ENCODE measurements around the gene IFITM5. TPM values are rescaled to one million over a fixed set of nuclear protein-coding genes. Genes with fewer than 3 reads are reported as not detected.

Gene IFITM5
- total and polyA plus RNA-seq, 2 donors (not counting 1 experiment from before 2014, with no cell fraction given): not detected

DNA sequence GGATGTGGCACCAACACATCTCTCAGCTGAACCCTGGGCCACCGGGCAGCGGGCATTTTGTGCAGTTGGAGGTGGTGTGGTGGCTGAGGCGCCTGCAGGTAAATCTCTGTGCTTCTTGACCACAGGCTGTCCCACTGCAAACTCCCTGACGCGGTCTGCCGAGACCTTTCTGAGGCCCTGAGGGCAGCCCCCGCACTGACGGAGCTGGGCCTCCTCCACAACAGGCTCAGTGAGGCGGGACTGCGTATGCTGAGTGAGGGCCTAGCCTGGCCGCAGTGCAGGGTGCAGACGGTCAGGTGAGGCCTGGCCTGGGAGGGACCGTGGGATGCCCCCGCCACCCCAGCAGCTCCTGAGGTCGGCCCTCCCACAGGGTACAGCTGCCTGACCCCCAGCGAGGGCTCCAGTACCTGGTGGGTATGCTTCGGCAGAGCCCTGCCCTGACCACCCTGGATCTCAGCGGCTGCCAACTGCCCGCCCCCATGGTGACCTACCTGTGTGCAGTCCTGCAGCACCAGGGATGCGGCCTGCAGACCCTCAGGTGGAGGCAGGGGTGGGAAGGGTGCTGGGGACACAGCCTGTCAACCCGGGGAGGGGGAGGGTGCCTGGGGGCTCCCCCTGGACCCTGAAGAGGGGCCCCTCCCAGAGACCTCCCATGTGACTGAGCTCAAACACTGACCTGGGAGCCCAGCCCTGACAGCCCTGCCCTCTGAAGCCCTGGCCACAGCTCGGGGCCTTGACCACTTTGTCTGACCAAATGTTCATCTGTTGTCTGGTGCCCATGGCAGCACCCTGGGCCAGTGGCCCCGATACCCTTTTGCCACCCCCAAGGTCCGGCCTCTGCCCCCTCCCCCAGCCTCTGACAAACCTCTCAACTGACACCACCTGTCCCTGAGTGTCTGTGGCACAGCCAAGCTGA lies 15.0 kb downstream of the IFITM5 start:
- Mint-ChIP-seq H3K4me1 (peaks cover 38% of the 10 kb centered on the region), H3K4me3 (no peak overlapping the region), H3K27ac (no peak overlapping the region), H3K27me3 (peaks cover 35% of the 10 kb centered on the region), H3K9me3 (ENCODE audit: insufficient read depth) (no peaks in the 10 kb centered on the region)
- CTCF ChIA-PET: interaction anchor here (3.3 kb wide), 1 partner anchor 34 kb away, joined by 19 read pairs; no protein-coding TSS in a partner anchor
- DNase-seq (no peak), ATAC-seq (ENCODE audit: low read depth) (no peak)
- Histone ChIP-seq H3K9ac (ENCODE audit: low read length) (no peak overlapping the region), H3K4me1 (ENCODE audit: control insufficient read depth in 2 of 2, insufficient read depth in 2 of 2, low read length in 2 of 2) (peaks cover 43 to 44% of the 10 kb centered on the region in 2 donors), H4K20me1 (ENCODE audit: control insufficient read depth, insufficient read depth, low read length, poor library complexity, severe bottlenecking) (peaks cover 5% of the 10 kb centered on the region), H3K4me2 (replicated peaks; ENCODE audit: low read depth, low read length, poor library complexity, severe bottlenecking) (no peak overlapping the region), H3K27me3 (replicated peaks in 1 of 4; ENCODE audit: control extremely low read depth in 1 of 4, control insufficient read depth in 3 of 4, insufficient read depth in 4 of 4, low read length in 3 of 4) (peaks cover 0 to 57% (median 23%) of the 10 kb centered on the region in 4 experiments), H2AFZ (ENCODE audit: insufficient read depth, low read depth, low read length, poor library complexity, severe bottlenecking) (no peak overlapping the region), H3K36me3 (replicated peaks in 1 of 2; ENCODE audit: control extremely low read depth in 1 of 2, control insufficient read depth in 1 of 2, extremely low read depth in 1 of 2, insufficient read depth in 2 of 2, low read length in 1 of 2) (no peaks in the 10 kb centered on the region), H3K27ac (ENCODE audit: low read length in 2 of 2) (no peak overlapping the region), H3K9me3 (ENCODE audit: control extremely low read depth in 1 of 3, control insufficient read depth in 2 of 3, insufficient read depth in 1 of 3, low read length in 2 of 3) (peaks cover 0 to 18% (median 0%) of the 10 kb centered on the region in 3 donors), H3K79me2 (ENCODE audit: control insufficient read depth, insufficient read depth, low read length) (peaks cover 8% of the 10 kb centered on the region), H3K4me3 (ENCODE audit: control extremely low read depth in 1 of 5, extremely low read depth in 1 of 5, insufficient read depth in 1 of 5, low read depth in 2 of 5, low read length in 4 of 5) (no peak overlapping the region)
- POLR2A ChIA-PET: interaction anchor here (0.5 to 1.1 kb wide), 2 partner anchors 9 to 17 kb away, joined by 3 to 4 read pairs; no protein-coding TSS in a partner anchor
- WGBS (ENCODE audit: insufficient coverage): 94% methylated on average over 23 of the region's 24 CpGs
- intact Hi-C loops (cut with micrococcal nuclease): loop anchor here (5.0 kb wide), 1 partner anchor 47 kb away; the partner anchor contains the start of genes PSMD13 and SIRT3
- TF ChIP-seq EZH2 (IDR thresholded peaks at IDR 0.05; ENCODE audit: borderline replicate concordance, insufficient read depth, low read depth, low read length, poor library complexity, severe bottlenecking) (no peak), CTCF (IDR thresholded peaks at IDR 0.05) (no peak)
